Activated CD4-positive, alpha-beta T cell treated with anti-CD3 and anti-CD28 coated beads, Interleukin-2, Interleukin-4, amounts not matched to agents 100 ng/mL and 50 ng/mL, durations not matched to agents 16 hours and 8 hours (primary cell): ENCODE measurements around the gene EPB41L4B.
A peak's percentile ranks its signal among the peaks of the same experiment; 100 is the strongest.
"Not testable (repeated sequence)": the region's sequence is repeated elsewhere in the genome, so short reads cannot be mapped to it uniquely, and the experiment has no call there.

ENCODE experiments used
- DNase-seq: peaks from one replicate; pipeline ENCODE4 v3.0.0-alpha.2; 2020; ENCODE audit warnings: low spot score

Gene EPB41L4B

GRCh38 chr9:109320742-109321448, at the start of gene EPB41L4B:
TSS of gene EPB41L4B (minus strand) at chr9:109321059. CDS start at chr9:109320446, 613 bp downstream.
- peak; percentile 92 for DNase-seq

- DNase-seq = no peak
Observed at GRCh38 chr9:109369285-109369684, 48.4 kb upstream of the EPB41L4B start.

GRCh38 chr9:109360771-109361170, 39.9 kb upstream of the EPB41L4B start:
- no peak for DNase-seq

- not testable (repeated sequence) for DNase-seq
Observed at GRCh38 chr9:109358968-109359603, 38.2 kb upstream of the EPB41L4B start.

- DNase-seq = no peak
Observed at GRCh38 chr9:109355564-109356297, 34.9 kb upstream of the EPB41L4B start.

GRCh38 chr9:109354190-109354589, 33.3 kb upstream of the EPB41L4B start:
- no peak for DNase-seq

GRCh38 chr9:109351032-109351431, 30.2 kb upstream of the EPB41L4B start:
- no peak for DNase-seq

- DNase-seq = no peak
Observed at GRCh38 chr9:109349421-109349846, 28.6 kb upstream of the EPB41L4B start.

- DNase-seq = no peak
Observed at GRCh38 chr9:109346904-109347303, 26.0 kb upstream of the EPB41L4B start.

GRCh38 chr9:109344866-109345265, 24.0 kb upstream of the EPB41L4B start:
- DNase-seq = no peak

GRCh38 chr9:109342878-109343277, 22.0 kb upstream of the EPB41L4B start:
- DNase-seq = no peak

- DNase-seq = no peak
Observed at GRCh38 chr9:109341561-109341960, 20.7 kb upstream of the EPB41L4B start.

- DNase-seq = not testable (repeated sequence)
Observed at GRCh38 chr9:109340979-109341378, 20.1 kb upstream of the EPB41L4B start.

GRCh38 chr9:109336409-109336808, 15.6 kb upstream of the EPB41L4B start:
- no peak for DNase-seq

GRCh38 chr9:109335929-109336328, 15.1 kb upstream of the EPB41L4B start:
- DNase-seq = no peak

GRCh38 chr9:109335121-109335520, 14.3 kb upstream of the EPB41L4B start:
- no peak for DNase-seq

GRCh38 chr9:109331353-109331752, 10.5 kb upstream of the EPB41L4B start:
- DNase-seq = no peak

GRCh38 chr9:109329638-109330258, 8.9 kb upstream of the EPB41L4B start:
- DNase-seq = no peak

- DNase-seq = no peak
Observed at GRCh38 chr9:109328978-109329637, 8.2 kb upstream of the EPB41L4B start.

- peak; percentile 15 for DNase-seq
Observed at GRCh38 chr9:109325089-109325488, 4.2 kb upstream of the EPB41L4B start.

- DNase-seq = no peak
Observed at GRCh38 chr9:109323771-109324170, 2.9 kb upstream of the EPB41L4B start.

GRCh38 chr9:109321727-109322126, 868 bp upstream of the EPB41L4B start:
- DNase-seq = no peak
